A549 (cell line): Measurements from ENCODE around the gene C10orf90.

Experiments
- EP300 ChIP-seq, 2 experiments: fragments of >200 bp; sonication (Bioruptor Twin); formaldehyde crosslinking; IDR thresholded peaks; 2 replicates in 1 of 2; 3 replicates in 1 of 2; pipeline ENCODE4 v1.6.1; 2016 to 2017
- HDAC2 ChIP-seq: fragments of 200-600 bp; sonication (generic); IDR thresholded peaks from 2 replicates; pipeline ENCODE4 v1.6.1; 2016
- JUN ChIP-seq, 2 experiments: fragments of >200 bp; sonication (Bioruptor Twin); formaldehyde crosslinking; IDR thresholded peaks; 2 replicates in 1 of 2; 3 replicates in 1 of 2; pipeline ENCODE4 v1.6.1; 2016 to 2017
- MAFK ChIP-seq: fragments of 450-650 bp; IDR thresholded peaks from 2 replicates; pipeline ENCODE4 v1.6.1; 2014; ENCODE audit not compliant: partially characterized antibody
- POLR2A ChIP-seq: IDR thresholded peaks from 2 replicates; pipeline ENCODE4 v1.6.1; 2012; ENCODE audit warnings: mild to moderate bottlenecking, low read length
- RCOR1 ChIP-seq: fragments of 150-350 bp; IDR thresholded peaks from 2 replicates; pipeline ENCODE4 v1.6.1; 2014; ENCODE audit warnings: antibody characterized with exemption, low read length, low read depth
- TF ChIP-seq, protein P1 (sequence below): fragments of >200 bp; sonication (Bioruptor Twin); formaldehyde crosslinking; IDR thresholded peaks from 3 replicates; pipeline ENCODE4 v1.5.1; 2016
- TF ChIP-seq, protein P2 (sequence below): fragments of 200-600 bp; sonication (generic); IDR thresholded peaks from 2 replicates; pipeline ENCODE4 v1.6.1; 2016; ENCODE audit warnings: antibody characterized with exemption, mild to moderate bottlenecking, moderate library complexity

DNA sequence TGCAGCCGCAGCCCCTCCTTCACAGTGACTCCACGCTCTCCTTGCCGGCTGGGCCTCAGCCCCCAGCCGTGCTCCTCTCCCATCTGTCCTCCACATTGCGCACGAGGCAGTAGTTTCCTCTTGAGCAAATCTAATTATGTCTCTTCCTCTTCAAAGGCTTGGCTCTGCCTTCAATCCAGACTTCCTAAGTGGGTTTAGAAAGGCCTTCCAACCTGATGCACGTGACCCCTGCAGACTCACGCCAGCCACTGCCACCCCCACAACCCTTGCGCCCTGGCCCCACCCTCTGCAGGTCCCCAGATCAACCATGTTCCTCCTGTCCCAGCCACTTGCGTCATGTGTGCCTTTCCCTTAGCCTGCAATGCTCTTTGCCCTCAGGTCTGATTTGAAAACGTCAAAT is 207.2 kb downstream of the C10orf90 start:
- TF ChIP-seq POLR2A (no peak), RCOR1 (no peak), HDAC2 (no peak), MAFK (no peak), JUN (IDR thresholded peaks at IDR 0.05) (no peak), EP300 (IDR thresholded peaks at IDR 0.05) (no peak)
- TF ChIP-seq, protein P1, sequence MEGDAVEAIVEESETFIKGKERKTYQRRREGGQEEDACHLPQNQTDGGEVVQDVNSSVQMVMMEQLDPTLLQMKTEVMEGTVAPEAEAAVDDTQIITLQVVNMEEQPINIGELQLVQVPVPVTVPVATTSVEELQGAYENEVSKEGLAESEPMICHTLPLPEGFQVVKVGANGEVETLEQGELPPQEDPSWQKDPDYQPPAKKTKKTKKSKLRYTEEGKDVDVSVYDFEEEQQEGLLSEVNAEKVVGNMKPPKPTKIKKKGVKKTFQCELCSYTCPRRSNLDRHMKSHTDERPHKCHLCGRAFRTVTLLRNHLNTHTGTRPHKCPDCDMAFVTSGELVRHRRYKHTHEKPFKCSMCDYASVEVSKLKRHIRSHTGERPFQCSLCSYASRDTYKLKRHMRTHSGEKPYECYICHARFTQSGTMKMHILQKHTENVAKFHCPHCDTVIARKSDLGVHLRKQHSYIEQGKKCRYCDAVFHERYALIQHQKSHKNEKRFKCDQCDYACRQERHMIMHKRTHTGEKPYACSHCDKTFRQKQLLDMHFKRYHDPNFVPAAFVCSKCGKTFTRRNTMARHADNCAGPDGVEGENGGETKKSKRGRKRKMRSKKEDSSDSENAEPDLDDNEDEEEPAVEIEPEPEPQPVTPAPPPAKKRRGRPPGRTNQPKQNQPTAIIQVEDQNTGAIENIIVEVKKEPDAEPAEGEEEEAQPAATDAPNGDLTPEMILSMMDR: no peak
- TF ChIP-seq, protein P2, sequence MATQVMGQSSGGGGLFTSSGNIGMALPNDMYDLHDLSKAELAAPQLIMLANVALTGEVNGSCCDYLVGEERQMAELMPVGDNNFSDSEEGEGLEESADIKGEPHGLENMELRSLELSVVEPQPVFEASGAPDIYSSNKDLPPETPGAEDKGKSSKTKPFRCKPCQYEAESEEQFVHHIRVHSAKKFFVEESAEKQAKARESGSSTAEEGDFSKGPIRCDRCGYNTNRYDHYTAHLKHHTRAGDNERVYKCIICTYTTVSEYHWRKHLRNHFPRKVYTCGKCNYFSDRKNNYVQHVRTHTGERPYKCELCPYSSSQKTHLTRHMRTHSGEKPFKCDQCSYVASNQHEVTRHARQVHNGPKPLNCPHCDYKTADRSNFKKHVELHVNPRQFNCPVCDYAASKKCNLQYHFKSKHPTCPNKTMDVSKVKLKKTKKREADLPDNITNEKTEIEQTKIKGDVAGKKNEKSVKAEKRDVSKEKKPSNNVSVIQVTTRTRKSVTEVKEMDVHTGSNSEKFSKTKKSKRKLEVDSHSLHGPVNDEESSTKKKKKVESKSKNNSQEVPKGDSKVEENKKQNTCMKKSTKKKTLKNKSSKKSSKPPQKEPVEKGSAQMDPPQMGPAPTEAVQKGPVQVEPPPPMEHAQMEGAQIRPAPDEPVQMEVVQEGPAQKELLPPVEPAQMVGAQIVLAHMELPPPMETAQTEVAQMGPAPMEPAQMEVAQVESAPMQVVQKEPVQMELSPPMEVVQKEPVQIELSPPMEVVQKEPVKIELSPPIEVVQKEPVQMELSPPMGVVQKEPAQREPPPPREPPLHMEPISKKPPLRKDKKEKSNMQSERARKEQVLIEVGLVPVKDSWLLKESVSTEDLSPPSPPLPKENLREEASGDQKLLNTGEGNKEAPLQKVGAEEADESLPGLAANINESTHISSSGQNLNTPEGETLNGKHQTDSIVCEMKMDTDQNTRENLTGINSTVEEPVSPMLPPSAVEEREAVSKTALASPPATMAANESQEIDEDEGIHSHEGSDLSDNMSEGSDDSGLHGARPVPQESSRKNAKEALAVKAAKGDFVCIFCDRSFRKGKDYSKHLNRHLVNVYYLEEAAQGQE: no peak
